SK-N-SH treated with all-trans-retinoic acid at 6 μM for 48 hours (cell line): Measurements from ENCODE around the gene MMP20.

ENCODE experiments used
- ARNTL ChIP-seq: fragments of 450-650 bp; formaldehyde crosslinking; IDR thresholded peaks from 2 replicates; pipeline ENCODE4 v1.5.0; 2020; ENCODE audit warnings: low read depth, mild to moderate bottlenecking, moderate library complexity, borderline replicate concordance
- CREB5 ChIP-seq: fragments of 250-450 bp; sonication (Bioruptor Pico); IDR thresholded peaks from 2 replicates; pipeline ENCODE4 v1.5.1; 2020; ENCODE audit warnings: low read depth, mild to moderate bottlenecking, moderate library complexity
- CSDC2 ChIP-seq: fragments of 250-450 bp; sonication (Bioruptor Pico); IDR thresholded peaks from 2 replicates; pipeline ENCODE4 v1.5.0; 2020; ENCODE audit warnings: mild to moderate bottlenecking, moderate library complexity
- ISL1 ChIP-seq: fragments of 250-450 bp; sonication (Bioruptor Pico); IDR thresholded peaks from 2 replicates; pipeline ENCODE4 v2.1.2; 2022; ENCODE audit warnings: mild to moderate bottlenecking, moderate library complexity
- OSR1 ChIP-seq: fragments of 250-450 bp; sonication (Bioruptor Pico); IDR thresholded peaks from 2 replicates; pipeline ENCODE4 v1.8.0; 2022; ENCODE audit warnings: moderate library complexity, mild to moderate bottlenecking, inconsistent platforms
- RARB ChIP-seq: fragments of 250-450 bp; sonication (Bioruptor Pico); IDR thresholded peaks from 2 replicates; pipeline ENCODE4 v1.8.0; 2021; ENCODE audit warnings: mild to moderate bottlenecking, moderate library complexity
- SNAI2 ChIP-seq: fragments of 250-450 bp; sonication (Bioruptor Pico); IDR thresholded peaks from 2 replicates; pipeline ENCODE4 v1.5.0; 2020; ENCODE audit warnings: mild to moderate bottlenecking, moderate library complexity
- ZC3H10 ChIP-seq: fragments of 250-450 bp; sonication (Bioruptor Pico); IDR thresholded peaks from 2 replicates; pipeline ENCODE4 v1.5.1; 2021; ENCODE audit warnings: mild to moderate bottlenecking, moderate library complexity
- ZFP3 ChIP-seq: fragments of 250-450 bp; sonication (Bioruptor Pico); IDR thresholded peaks from 2 replicates; pipeline ENCODE4 v1.5.0; 2020; ENCODE audit warnings: mild to moderate bottlenecking, moderate library complexity
- ZFP30 ChIP-seq: fragments of 450-650 bp; formaldehyde crosslinking; IDR thresholded peaks from 2 replicates; pipeline ENCODE4 v1.5.0; 2022; ENCODE audit warnings: mild to moderate bottlenecking, moderate library complexity
- ZNF565 ChIP-seq: fragments of 450-650 bp; formaldehyde crosslinking; conservative IDR thresholded peaks from 2 replicates; pipeline ENCODE4 v1.5.0; 2020; ENCODE audit warnings: low read depth, mild to moderate bottlenecking, moderate library complexity
- ZNF70 ChIP-seq: fragments of 450-650 bp; formaldehyde crosslinking; IDR thresholded peaks from 2 replicates; pipeline ENCODE4 v1.5.0; 2020; ENCODE audit warnings: mild to moderate bottlenecking, moderate library complexity
- ZNF8 ChIP-seq: fragments of 450-650 bp; formaldehyde crosslinking; IDR thresholded peaks from 2 replicates; pipeline ENCODE4 v1.5.0; 2020; ENCODE audit warnings: mild to moderate bottlenecking, moderate library complexity
- TF ChIP-seq, protein P1 (sequence below): fragments of 250-450 bp; sonication (Bioruptor Pico); IDR thresholded peaks from 2 replicates; pipeline ENCODE4 v1.5.1; 2021; ENCODE audit warnings: mild to moderate bottlenecking, moderate library complexity

GRCh38 chr11:102615077-102615893, 9.8 kb downstream of the MMP20 start:
- TF ChIP-seq ZNF70 (CRISPR knock-in tag): no peak
- no peak for TF ChIP-seq RARB (CRISPR knock-in tag)
- no peak for TF ChIP-seq SNAI2 (CRISPR knock-in tag)
- TF ChIP-seq ZNF8 (CRISPR knock-in tag): no peak
- no peak for TF ChIP-seq CREB5 (CRISPR knock-in tag)
- no peak for TF ChIP-seq ISL1 (CRISPR knock-in tag)
- TF ChIP-seq OSR1 (CRISPR knock-in tag): no peak
- TF ChIP-seq CSDC2 (CRISPR knock-in tag): no peak
- no peak for TF ChIP-seq ZC3H10 (CRISPR knock-in tag)
- TF ChIP-seq, protein P1, sequence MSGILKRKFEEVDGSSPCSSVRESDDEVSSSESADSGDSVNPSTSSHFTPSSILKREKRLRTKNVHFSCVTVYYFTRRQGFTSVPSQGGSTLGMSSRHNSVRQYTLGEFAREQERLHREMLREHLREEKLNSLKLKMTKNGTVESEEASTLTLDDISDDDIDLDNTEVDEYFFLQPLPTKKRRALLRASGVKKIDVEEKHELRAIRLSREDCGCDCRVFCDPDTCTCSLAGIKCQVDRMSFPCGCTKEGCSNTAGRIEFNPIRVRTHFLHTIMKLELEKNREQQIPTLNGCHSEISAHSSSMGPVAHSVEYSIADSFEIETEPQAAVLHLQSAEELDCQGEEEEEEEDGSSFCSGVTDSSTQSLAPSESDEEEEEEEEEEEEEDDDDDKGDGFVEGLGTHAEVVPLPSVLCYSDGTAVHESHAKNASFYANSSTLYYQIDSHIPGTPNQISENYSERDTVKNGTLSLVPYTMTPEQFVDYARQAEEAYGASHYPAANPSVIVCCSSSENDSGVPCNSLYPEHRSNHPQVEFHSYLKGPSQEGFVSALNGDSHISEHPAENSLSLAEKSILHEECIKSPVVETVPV (CRISPR knock-in tag): no peak
- no peak for TF ChIP-seq ZNF565 (CRISPR knock-in tag)
- TF ChIP-seq ARNTL: no peak
- no peak for TF ChIP-seq ZFP3 (CRISPR knock-in tag)
- no peak for TF ChIP-seq ZFP30 (CRISPR knock-in tag)
